Bronchial epithelial cell (primary cell): ENCODE data around the gene CBFA2T3. TPM values are rescaled to one million over a fixed set of nuclear protein-coding genes. Genes with fewer than 3 reads are reported as not detected.

Experiments used
- DNase-seq: peaks from one replicate; pipeline ENCODE4 v3.0.0-alpha.2; 2010; ENCODE audit warnings: low read depth
- FAIRE-seq: peaks from 2 replicates; lab custom pipeline; 2011; peaks lifted over from hg19 to GRCh38; lab: Jason Lieb, UNC
- H3K27me3 ChIP-seq: 2 replicates; pipeline ENCODE4 v1.5.1; 2011; ENCODE audit warnings: low read length; ENCODE audit not compliant: control insufficient read depth, insufficient read depth
- H3K36me3 ChIP-seq: 2 replicates; pipeline ENCODE4 v1.5.1; 2011; ENCODE audit warnings: low read length; ENCODE audit not compliant: control insufficient read depth, insufficient read depth
- H3K4me3 ChIP-seq: 2 replicates; pipeline ENCODE4 v1.5.1; 2011; ENCODE audit warnings: mild to moderate bottlenecking, low read depth, low read length, control low read depth
- CTCF ChIP-seq: IDR thresholded peaks from 2 replicates; pipeline ENCODE4 v1.5.1; 2011; ENCODE audit warnings: mild to moderate bottlenecking, moderate library complexity, low read length, control low read depth, inconsistent platforms; ENCODE audit not compliant: insufficient read depth, severe bottlenecking
- total RNA-seq: library from RNA; depleted of rRNA; stranded (reverse); fragments of >200 nt; gene quantifications from 2 replicates; pipeline ENCODE4 v1.2.1, GENCODE V29; 2014

Gene CBFA2T3
- total RNA-seq, 1 donor from 2014 or later = 0.26 TPM

DNA sequence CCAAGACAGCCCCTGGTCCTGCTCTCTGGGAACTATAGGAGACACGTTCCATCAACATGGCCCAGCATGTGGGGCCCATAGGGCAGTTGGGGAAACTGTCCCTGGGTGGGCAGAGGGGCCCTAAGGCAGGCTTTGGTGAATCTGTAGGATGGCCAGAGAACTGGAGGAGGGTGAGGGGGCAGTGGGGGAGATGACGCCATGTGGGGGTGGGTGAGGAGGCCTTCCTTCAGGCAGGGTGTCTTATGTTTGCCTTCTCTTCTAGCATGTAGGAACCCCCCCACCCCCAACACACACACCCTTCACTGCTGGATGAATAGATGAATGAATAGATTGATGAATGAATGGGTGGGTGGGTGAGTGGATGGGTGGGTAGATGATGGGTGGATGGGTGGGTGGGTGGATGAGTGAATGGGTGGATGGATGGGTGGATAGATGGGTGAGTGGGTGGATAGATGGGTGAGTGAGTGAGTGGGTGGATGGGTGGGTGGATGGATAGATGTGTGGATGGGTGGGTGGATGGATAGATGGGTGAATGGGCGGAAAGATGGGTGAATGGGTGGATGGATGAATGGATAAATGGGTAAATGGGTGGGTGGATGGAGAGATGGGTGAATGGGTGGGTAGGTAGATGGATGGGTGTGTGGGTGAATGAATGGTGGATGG, 2.5 kb upstream of the CBFA2T3 start:
- no peaks in the 10 kb centered on the region for H3K36me3 ChIP-seq
- FAIRE-seq = no peak
- H3K4me3 ChIP-seq = no peak overlapping the region
- no peak for DNase-seq
- TF ChIP-seq CTCF = no peak
- H3K27me3 ChIP-seq = no peaks in the 10 kb centered on the region

DNA sequence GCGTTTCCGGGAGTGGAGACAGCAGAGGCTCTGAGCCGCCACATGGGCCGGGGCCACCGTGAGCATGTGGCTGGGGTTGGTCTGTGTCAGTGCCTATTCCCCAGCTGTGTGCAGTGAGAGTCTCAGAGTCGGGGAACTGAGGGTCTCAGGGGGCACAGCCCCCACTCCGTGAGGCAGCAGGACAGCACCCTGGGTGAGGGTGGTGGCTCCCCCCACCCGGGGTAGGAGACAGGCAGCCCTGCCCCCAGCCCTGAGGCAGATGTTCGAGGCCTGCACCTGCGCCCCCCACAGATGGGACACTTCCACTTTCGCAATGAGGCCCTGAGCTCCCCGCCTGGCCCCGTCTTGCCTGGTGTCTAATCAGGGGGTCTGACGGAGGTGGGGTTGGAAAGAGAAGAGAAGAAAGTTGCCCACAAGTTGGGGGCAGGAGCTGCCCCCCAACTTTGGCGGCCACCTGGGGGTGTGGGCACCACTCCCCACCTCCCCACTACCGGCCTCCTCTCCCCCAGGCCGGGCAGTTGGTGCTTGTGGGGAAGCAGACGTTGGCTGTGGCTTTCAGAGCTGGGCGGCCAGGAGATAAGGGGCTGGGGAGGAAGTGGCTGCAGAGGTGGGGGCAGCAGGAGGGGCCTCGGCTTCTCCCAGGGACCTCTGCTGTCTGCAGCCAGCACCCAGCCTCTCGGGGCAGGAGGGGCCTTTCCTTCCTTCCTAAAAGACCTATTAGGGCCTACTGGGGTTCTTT, 1.8 kb upstream of the CBFA2T3 start:
- DNase-seq (no peak), FAIRE-seq (no peak)
- no peak for TF ChIP-seq CTCF
- no peaks in the 10 kb centered on the region for H3K36me3 ChIP-seq
- no peak overlapping the region for H3K4me3 ChIP-seq
- H3K27me3 ChIP-seq = no peaks in the 10 kb centered on the region

DNA sequence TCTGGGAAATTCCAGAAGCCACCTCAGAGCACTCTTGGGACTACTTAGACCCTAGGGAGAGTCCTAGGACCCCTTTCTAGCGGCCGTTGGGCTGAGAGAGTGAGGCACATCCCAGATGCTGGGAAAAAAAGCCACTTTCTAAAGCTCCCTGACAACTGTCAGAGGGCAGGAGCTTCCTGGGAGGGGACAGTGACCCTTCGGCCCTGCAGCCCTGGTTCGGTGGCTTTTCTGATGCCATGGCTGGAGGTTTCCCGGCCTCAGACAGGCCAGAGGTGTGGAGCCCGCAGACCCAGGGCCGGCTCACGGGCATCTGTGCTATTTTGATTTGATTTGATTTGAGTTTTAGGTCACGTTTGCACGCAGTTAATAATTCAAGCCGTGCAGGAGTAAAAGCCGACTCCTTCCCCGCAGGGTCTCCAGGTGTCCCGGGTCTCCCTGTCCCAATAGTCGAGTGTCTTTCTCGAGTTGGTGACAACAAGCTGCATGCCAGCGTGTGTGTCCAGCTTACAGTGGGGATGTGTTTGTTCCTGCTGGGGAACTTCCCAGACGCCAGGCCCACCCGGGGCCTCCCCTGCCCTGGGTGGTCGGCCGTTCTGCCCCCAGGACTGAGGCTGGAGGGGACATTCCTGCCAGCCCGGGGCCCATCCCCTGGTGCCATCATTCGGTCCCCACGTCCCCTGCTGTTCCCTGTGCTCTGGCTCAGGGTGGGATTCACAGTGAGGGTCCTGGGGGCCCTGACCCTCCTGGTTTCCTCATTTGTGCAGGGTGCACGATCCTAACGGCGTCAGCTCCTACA, 1.0 kb upstream of the CBFA2T3 start:
- Histone ChIP-seq H3K36me3 (no peaks in the 10 kb centered on the region), H3K27me3 (no peaks in the 10 kb centered on the region), H3K4me3 (no peak overlapping the region)
- DNase-seq = no peak
- no peak for TF ChIP-seq CTCF
- FAIRE-seq = no peak

- Histone ChIP-seq H3K4me3 (no peak overlapping the region), H3K27me3 (peaks cover 3% of the 10 kb centered on the region), H3K36me3 (no peaks in the 10 kb centered on the region)
- TF ChIP-seq CTCF = no peak
- FAIRE-seq (no peak), DNase-seq (no peak)
These were observed 515 bp downstream of the CBFA2T3 start for GRCh38 chr16:88976366-88977017.

- FAIRE-seq (no peak), DNase-seq (no peak)
- Histone ChIP-seq H3K4me3 (no peak overlapping the region), H3K27me3 (peaks cover 3% of the 10 kb centered on the region), H3K36me3 (no peaks in the 10 kb centered on the region)
- no peak for TF ChIP-seq CTCF
These were observed 1.4 kb downstream of the CBFA2T3 start for GRCh38 chr16:88975511-88976061.
